Neuronal stem cell (in vitro differentiated cells): ENCODE results near the gene CAAP1.
"Not testable (repeated sequence)": the region's sequence is repeated elsewhere in the genome, so short reads cannot be mapped to it uniquely, and the experiment has no call there.

Experiments
- DNase-seq: peaks from one replicate; pipeline ENCODE4 v3.0.0-alpha.2; 2013; ENCODE audit warnings: low spot score
- H2AFZ ChIP-seq: one replicate; pipeline ENCODE4 v1.6.1; 2013; ENCODE audit warnings: mild to moderate bottlenecking, low read length, inconsistent platforms
- H2AK5ac ChIP-seq: 2 replicates; pipeline ENCODE4 v1.6.1; 2013; ENCODE audit warnings: low read depth, mild to moderate bottlenecking, inconsistent platforms, low read length, moderate library complexity, mixed read lengths
- H2BK120ac ChIP-seq: 2 replicates; pipeline ENCODE4 v1.6.1; 2013; ENCODE audit warnings: low read depth, mild to moderate bottlenecking, inconsistent platforms, low read length, moderate library complexity, mixed read lengths
- H2BK12ac ChIP-seq: one replicate; pipeline ENCODE4 v1.6.1; 2013; ENCODE audit warnings: low read length, inconsistent platforms
- H2BK15ac ChIP-seq: 2 replicates; pipeline ENCODE4 v1.6.1; 2013; ENCODE audit warnings: mild to moderate bottlenecking, low read length, inconsistent platforms, mixed read lengths
- H2BK5ac ChIP-seq: one replicate; pipeline ENCODE4 v1.6.1; 2013; ENCODE audit warnings: inconsistent platforms, mild to moderate bottlenecking, low read length, moderate library complexity
- H3K14ac ChIP-seq: one replicate; pipeline ENCODE4 v1.6.1; 2013; ENCODE audit warnings: low read length, inconsistent platforms
- H3K18ac ChIP-seq: 2 replicates; pipeline ENCODE4 v1.6.1; 2013; ENCODE audit warnings: low read length, inconsistent platforms
- H3K23ac ChIP-seq: 2 replicates; pipeline ENCODE4 v1.6.1; 2013; ENCODE audit warnings: low read depth, mild to moderate bottlenecking, mixed read lengths, low read length, inconsistent platforms; ENCODE audit not compliant: poor library complexity
- H3K27ac ChIP-seq: replicated peaks from 3 replicates; pipeline ENCODE4 v1.5.1; 2013; ENCODE audit warnings: low read length, inconsistent platforms
- H3K27me3 ChIP-seq, 3 experiments: 2 replicates each; pipeline ENCODE4 v1.6.1; 2013; ENCODE audit warnings: low read length in 3 of 3, mild to moderate bottlenecking in 2 of 3, inconsistent platforms in 1 of 3, low read depth in 1 of 3, mixed read lengths in 1 of 3, moderate library complexity in 1 of 3; ENCODE audit not compliant: control insufficient read depth in 3 of 3, insufficient read depth in 3 of 3
- H3K36me3 ChIP-seq, 2 donors: replicated peaks in 1 of 2; 2 replicates each; pipeline ENCODE4 v1.6.1; 2013; ENCODE audit warnings: low read length in 2 of 2; ENCODE audit not compliant: control insufficient read depth in 2 of 2, insufficient read depth in 2 of 2
- H3K4ac ChIP-seq: 2 replicates; pipeline ENCODE4 v1.6.1; 2013; ENCODE audit warnings: inconsistent platforms, mild to moderate bottlenecking, low read length, moderate library complexity
- H3K4me1 ChIP-seq, 2 donors: 1 replicate in 1 of 2; 2 replicates in 1 of 2; pipeline ENCODE4 v1.6.1; 2013; ENCODE audit warnings: low read length in 2 of 2, low read depth in 1 of 2; ENCODE audit not compliant: control insufficient read depth in 2 of 2, insufficient read depth in 1 of 2
- H3K4me2 ChIP-seq: one replicate; pipeline ENCODE4 v1.6.1; 2013; ENCODE audit warnings: mild to moderate bottlenecking, low read length, inconsistent platforms; ENCODE audit not compliant: insufficient read depth, poor library complexity, severe bottlenecking
- H3K4me3 ChIP-seq, 2 donors: 2 replicates each; pipeline ENCODE4 v1.5.1; 2013; ENCODE audit warnings: low read length in 2 of 2, mild to moderate bottlenecking in 2 of 2, inconsistent platforms in 1 of 2, moderate library complexity in 1 of 2
- H3K79me1 ChIP-seq: one replicate; pipeline ENCODE4 v1.6.1; 2013; ENCODE audit warnings: low read depth, mild to moderate bottlenecking, inconsistent platforms, low read length, moderate library complexity
- H3K9ac ChIP-seq: one replicate; pipeline ENCODE4 v1.6.1; 2013; ENCODE audit warnings: mild to moderate bottlenecking, low read depth, low read length, inconsistent platforms; ENCODE audit not compliant: poor library complexity
- H3K9me3 ChIP-seq, 2 donors: replicated peaks in 1 of 2; 2 replicates each; pipeline versions ENCODE3 to v1.6.1; 2013; ENCODE audit warnings: low read length in 2 of 2, mild to moderate bottlenecking in 2 of 2, inconsistent platforms in 1 of 2, low read depth in 1 of 2, mixed read lengths in 1 of 2, moderate library complexity in 1 of 2; ENCODE audit not compliant: control insufficient read depth in 2 of 2, insufficient read depth in 1 of 2
- H4K8ac ChIP-seq: one replicate; pipeline ENCODE4 v1.6.1; 2013; ENCODE audit warnings: low read depth, mild to moderate bottlenecking, inconsistent platforms, low read length, moderate library complexity
- H4K91ac ChIP-seq: one replicate; pipeline ENCODE4 v1.6.1; 2013; ENCODE audit warnings: low read length, low read depth, mild to moderate bottlenecking, inconsistent platforms; ENCODE audit not compliant: poor library complexity
- WGBS, 2 donors: extraction: QIAGEN DNeasy Blood & Tissue Kit; methylation state at CpG; one replicate each; pipeline ENCODE4 v1.1.7; 2013; ENCODE audit warnings: missing lambda C conversion rate in 2 of 2, mixed read lengths in 1 of 2; ENCODE audit not compliant: insufficient read length in 2 of 2, insufficient replicate concordance in 1 of 2; ENCODE audit errors: extremely low coverage in 2 of 2; 5-methylcytosine and 5-hydroxymethylcytosine counted together

CAAP1 gene

DNA sequence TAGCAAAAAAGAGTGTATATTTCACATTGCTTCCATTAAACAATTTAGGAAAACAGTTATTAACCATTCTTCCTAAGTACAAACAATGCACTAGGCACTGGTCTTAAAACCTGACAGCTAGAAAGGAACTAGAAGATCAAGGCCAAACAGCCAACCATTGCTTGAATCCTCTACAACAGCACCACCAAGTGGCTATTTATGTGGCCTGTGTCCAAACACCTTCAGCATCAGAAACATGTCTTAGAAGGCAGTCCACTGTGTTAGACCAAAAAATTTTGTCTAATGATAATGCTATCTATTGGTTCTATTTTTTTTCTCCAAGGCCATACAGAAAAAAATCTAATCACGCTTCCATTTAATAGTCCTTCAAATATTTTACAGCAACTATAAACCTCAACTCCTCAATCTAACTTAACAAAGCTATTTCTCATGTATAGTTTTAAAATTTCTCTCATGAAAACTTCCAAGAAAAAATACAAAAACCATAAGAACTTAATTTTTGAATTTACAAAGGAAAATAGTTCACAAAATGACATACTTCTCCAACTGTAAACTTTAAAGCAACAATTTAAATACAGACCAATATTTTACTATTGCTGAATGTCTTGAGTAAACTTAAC is 36.1 kb downstream of the CAAP1 start:
- Histone ChIP-seq H2AK5ac (no peak overlapping the region), H3K9me3 (peaks cover 0 to 16% of the 10 kb centered on the region in 2 donors), H4K91ac (no peak overlapping the region), H3K36me3 (peaks cover 3 to 82% of the 10 kb centered on the region in 2 donors), H2BK12ac (no peak overlapping the region), H3K14ac (no peak overlapping the region), H2BK15ac (no peak overlapping the region), H2BK120ac (no peak overlapping the region), H3K4me2 (no peak overlapping the region), H3K27me3 (no peaks in the 10 kb centered on the region), H3K79me1 (peaks cover 2% of the 10 kb centered on the region), H3K4ac (no peak overlapping the region), H2BK5ac (no peak overlapping the region), H3K23ac (no peak overlapping the region), H3K27ac (no peak overlapping the region), H3K9ac (no peak overlapping the region), H4K8ac (no peak overlapping the region), H3K4me1 (no peaks in the 10 kb centered on the region), H3K4me3 (no peak overlapping the region), H3K18ac (no peak overlapping the region), H2AFZ (no peak overlapping the region)
- peak; percentile 37 for DNase-seq
- WGBS, 2 donors, result no CpG with 5 or more reads among the region's 1 CpG

DNA sequence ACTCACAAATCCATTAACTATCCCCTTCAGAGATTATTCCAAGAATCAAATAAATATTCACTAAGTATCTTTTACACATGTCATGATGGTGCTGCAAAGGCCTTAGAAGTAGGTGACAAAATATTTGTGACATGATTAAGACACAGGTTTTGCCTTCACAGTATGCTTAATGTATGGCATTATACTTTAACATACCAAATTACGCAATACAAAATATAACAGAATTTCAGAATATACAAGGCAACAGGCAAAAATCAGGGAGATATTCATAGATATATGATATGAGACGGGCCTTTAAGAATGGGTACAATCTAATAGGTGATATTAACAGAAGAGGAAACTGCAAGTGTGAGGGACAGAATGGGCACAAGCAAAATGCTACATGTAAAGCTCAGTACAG is 41.6 kb downstream of the CAAP1 start:
- H2AK5ac ChIP-seq, result no peak overlapping the region
- H3K4me2 ChIP-seq, result no peak overlapping the region
- H3K18ac ChIP-seq, result no peak overlapping the region
- no peak overlapping the region for H3K9ac ChIP-seq
- H3K4ac ChIP-seq, result no peak overlapping the region
- no peak overlapping the region for H4K91ac ChIP-seq
- WGBS, 2 donors, result no CpG with 5 or more reads among the region's 2 CpGs
- H3K4me3 ChIP-seq, result no peak overlapping the region
- H2BK120ac ChIP-seq, result no peak overlapping the region
- no peak overlapping the region for H3K23ac ChIP-seq
- DNase-seq, result no peak
- H3K9me3 ChIP-seq, result peaks cover 0 to 16% of the 10 kb centered on the region in 2 donors
- H2AFZ ChIP-seq, result no peak overlapping the region
- no peak overlapping the region for H4K8ac ChIP-seq
- no peak overlapping the region for H3K27ac ChIP-seq
- peaks cover 2% of the 10 kb centered on the region for H3K79me1 ChIP-seq
- no peak overlapping the region for H2BK12ac ChIP-seq
- peaks cover 2 to 76% of the 10 kb centered on the region in 2 donors for H3K36me3 ChIP-seq
- no peaks in the 10 kb centered on the region for H3K4me1 ChIP-seq
- H3K14ac ChIP-seq, result no peak overlapping the region
- no peak overlapping the region for H2BK15ac ChIP-seq
- H3K27me3 ChIP-seq, result no peaks in the 10 kb centered on the region
- no peak overlapping the region for H2BK5ac ChIP-seq

GRCh38 chr9:26833792-26834191 is 58.8 kb downstream of the CAAP1 start:
- Histone ChIP-seq H3K18ac (no peak overlapping the region), H3K27me3 (no peaks in the 10 kb centered on the region), H2BK120ac (no peak overlapping the region), H3K9ac (no peak overlapping the region), H2BK15ac (no peak overlapping the region), H3K4me1 (peaks cover 0 to 3% of the 10 kb centered on the region in 2 donors), H3K4me3 (no peak overlapping the region), H4K8ac (no peak overlapping the region), H3K14ac (no peak overlapping the region), H3K9me3 (no peaks in the 10 kb centered on the region), H2AK5ac (no peak overlapping the region), H3K23ac (no peak overlapping the region), H3K4me2 (no peak overlapping the region), H3K27ac (no peak overlapping the region), H2AFZ (no peak overlapping the region), H3K4ac (no peak overlapping the region), H3K36me3 (peaks cover 0 to 6% of the 10 kb centered on the region in 2 donors), H2BK5ac (no peak overlapping the region), H2BK12ac (no peak overlapping the region), H4K91ac (no peak overlapping the region), H3K79me1 (no peaks in the 10 kb centered on the region)
- WGBS, 2 donors, result no CpG with 5 or more reads among the region's 6 CpGs
- DNase-seq, result no peak

GRCh38 chr9:26828391-26828955 is 64.1 kb downstream of the CAAP1 start:
- not testable (repeated sequence) for H2BK15ac ChIP-seq, H3K23ac ChIP-seq, H3K4me1 ChIP-seq, H3K9me3 ChIP-seq, H3K4me3 ChIP-seq, H3K9ac ChIP-seq, H3K79me1 ChIP-seq, H2AK5ac ChIP-seq, H3K4ac ChIP-seq, H3K36me3 ChIP-seq, H3K27me3 ChIP-seq, H4K91ac ChIP-seq, H3K27ac ChIP-seq, H4K8ac ChIP-seq, H3K18ac ChIP-seq, H2AFZ ChIP-seq, DNase-seq, H3K4me2 ChIP-seq, H2BK12ac ChIP-seq, H3K14ac ChIP-seq, H2BK5ac ChIP-seq, H2BK120ac ChIP-seq
- no CpG with 5 or more reads among the region's 4 CpGs for WGBS, 2 donors
